Sigmoid colon (tissue), 4 donors: ENCODE data around the gene CEP63.
"Not testable (repeated sequence)": the region's sequence is repeated elsewhere in the genome, so short reads cannot be mapped to it uniquely, and the experiment has no call there.

Source experiments
- CTCF ChIP-seq, 4 experiments: fragments of 450-650 bp in 3 of 4; fragments of 200-600 bp in 1 of 4; IDR thresholded peaks; one replicate each; pipeline ENCODE4 v1.5.1; 2016 to 2019; ENCODE audit warnings: antibody characterized with exemption in 4 of 4, mild to moderate bottlenecking in 3 of 4, moderate library complexity in 2 of 4
- POLR2A ChIP-seq, 2 donors: fragments of 450-650 bp; IDR thresholded peaks; one replicate each; pipeline ENCODE4 v1.6.1; 2016; ENCODE audit warnings: antibody characterized with exemption in 2 of 2, mild to moderate bottlenecking in 2 of 2, moderate library complexity in 2 of 2
- POLR2AphosphoS5 ChIP-seq, 4 donors: sonication (generic); formaldehyde crosslinking; IDR thresholded peaks; one replicate each; pipeline ENCODE4 v1.6.1; 2017; ENCODE audit warnings: antibody characterized with exemption in 4 of 4

GRCh38 chr3:134594986-134595385 lies 109.1 kb downstream of the CEP63 start:
- TF ChIP-seq POLR2AphosphoS5, CTCF, POLR2A (IDR thresholded peaks at IDR 0.05): not testable (repeated sequence)
